Measurements from ENCODE around the gene PARP11.

GRCh38 chr12:3772380-3772779 lies 100.8 kb downstream of the PARP11 start:
- TF ChIP-seq CTCF (IDR thresholded peaks at IDR 0.05; ENCODE audit: low read depth, low read length): no peak
- no peak for TF ChIP-seq EZH2phosphoT487 (IDR thresholded peaks at IDR 0.05; ENCODE audit: low read depth)
